Omental fat pad (tissue), 4 donors: ENCODE data around the gene LRRC56. TPM values are rescaled to one million over a fixed set of nuclear protein-coding genes. Genes with fewer than 3 reads are reported as not detected.

Experiments
- ATAC-seq: fragments of 150-250 bp; one replicate; pipeline ENCODE4 v1.9.1; 2016; ENCODE audit warnings: mild to moderate bottlenecking, moderate library complexity; ENCODE audit not compliant: low FRiP score
- DNase-seq: peaks from one replicate; pipeline ENCODE4 v3.0.0-alpha.2; 2019; ENCODE audit warnings: low spot score
- CTCF ChIP-seq, 3 donors: fragments of 450-650 bp; IDR thresholded peaks; one replicate each; pipeline ENCODE4 v1.5.1; 2016 to 2017; ENCODE audit warnings: antibody characterized with exemption in 3 of 3, mild to moderate bottlenecking in 3 of 3, moderate library complexity in 2 of 3
- total RNA-seq, 4 donors: library from RNA; depleted of rRNA; stranded (reverse); fragments of >200 nt; gene quantifications; one replicate each; pipeline ENCODE4 v1.1.0, GENCODE V29; 2016

The LRRC56 gene
- total RNA-seq, 4 donors from 2014 or later: 0.24 to 0.38 (median 0.32) TPM; not detected in 1

- ATAC-seq (no peak), DNase-seq (no peak)
- no peak for TF ChIP-seq CTCF (IDR thresholded peaks at IDR 0.05)
Measured at GRCh38 chr11:590997-591396, 53.7 kb downstream of the LRRC56 start.

DNA sequence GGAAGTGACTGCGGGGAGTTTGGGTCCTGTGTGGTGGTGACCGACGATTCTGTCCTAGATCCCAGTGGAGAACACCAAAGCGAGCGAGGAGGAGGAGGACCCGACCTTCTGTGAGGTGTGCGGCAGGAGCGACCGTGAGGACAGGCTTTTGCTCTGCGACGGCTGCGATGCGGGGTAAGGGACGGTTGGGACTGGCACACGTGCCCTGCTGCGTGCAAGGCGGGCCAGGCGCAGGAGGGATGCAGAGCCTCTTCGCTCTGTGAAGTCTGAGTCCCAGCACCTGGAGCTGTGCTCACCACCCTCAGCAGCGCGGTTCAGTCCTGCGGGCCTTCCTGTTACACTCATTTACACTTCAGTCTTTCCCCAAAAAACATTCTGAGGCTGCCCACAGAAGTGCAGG lies 55.2 kb downstream of the LRRC56 start:
- no peak for DNase-seq
- ATAC-seq: no peak
- TF ChIP-seq CTCF (IDR thresholded peaks at IDR 0.05): no peak

DNA sequence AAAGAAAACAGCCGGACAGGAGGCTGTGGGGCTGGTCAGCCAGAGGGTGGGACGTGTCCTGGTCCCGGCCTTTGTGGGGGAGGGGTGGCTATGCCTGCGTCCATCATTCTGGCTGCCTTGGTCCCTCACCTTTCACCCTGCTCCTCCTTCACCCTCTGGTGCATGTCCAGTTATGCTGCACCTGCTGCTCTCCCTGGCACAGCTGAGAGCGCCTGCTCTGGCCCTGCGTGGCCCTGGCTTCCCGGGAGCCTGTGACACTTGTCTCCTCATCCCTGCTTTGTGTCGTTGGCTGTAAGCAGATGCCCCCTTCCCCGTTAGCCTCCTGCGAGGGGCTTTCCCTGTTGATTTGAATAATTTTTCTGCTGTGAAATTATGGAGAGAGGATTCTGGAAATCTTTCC lies 55.6 kb downstream of the LRRC56 start:
- ATAC-seq (no peak), DNase-seq (no peak)
- TF ChIP-seq CTCF (IDR thresholded peaks at IDR 0.05): no peak

- TF ChIP-seq CTCF (IDR thresholded peaks at IDR 0.05): no peak
- no peak for ATAC-seq
Measured at GRCh38 chr11:593347-593746, 56.0 kb downstream of the LRRC56 start.

DNA sequence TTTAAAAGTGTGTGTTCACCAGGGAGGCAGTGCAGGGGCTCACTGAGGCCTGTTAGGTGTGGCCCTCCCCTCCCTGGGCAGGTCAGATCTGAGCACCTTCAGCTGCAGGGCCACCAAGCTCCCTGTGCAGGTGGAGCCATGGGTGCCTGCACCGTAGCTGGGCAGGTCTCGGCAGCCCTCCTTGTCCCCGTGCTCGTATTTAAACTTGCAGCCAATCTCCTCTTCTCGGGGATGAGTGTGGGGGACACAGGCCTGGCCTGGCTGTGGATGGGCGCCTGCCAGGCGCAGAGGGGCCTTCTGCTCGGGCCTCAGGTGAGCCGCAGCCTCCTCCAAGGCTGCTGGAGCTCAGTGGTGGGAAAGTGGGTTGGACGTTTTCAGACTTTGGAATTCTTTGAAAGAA lies 58.1 kb downstream of the LRRC56 start:
- no peak for DNase-seq
- TF ChIP-seq CTCF (IDR thresholded peaks at IDR 0.05): no peak
- ATAC-seq: no peak

More at GRCh38 chr11:593347-593746, 56.0 kb downstream of the LRRC56 start:
- DNase-seq: no peak

DNA sequence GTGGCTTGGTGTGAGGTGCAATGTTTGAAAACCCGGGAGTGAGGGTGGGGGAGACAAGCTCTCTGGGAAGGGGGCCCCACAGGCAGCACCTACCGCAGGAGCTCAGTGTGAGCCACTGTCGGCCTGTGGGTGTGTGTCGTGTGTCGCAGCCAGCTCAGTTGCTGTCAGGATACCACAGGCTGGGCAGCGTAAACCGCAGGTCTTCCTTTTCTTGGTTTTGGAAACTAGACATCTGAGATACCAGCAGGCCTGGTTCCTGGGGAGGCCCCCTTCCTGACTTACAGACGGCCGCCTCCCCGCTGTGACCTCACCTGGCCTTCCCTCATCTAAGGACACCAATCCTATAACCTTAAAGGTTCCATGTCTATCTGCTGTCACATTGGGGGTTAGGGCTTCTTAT lies 59.0 kb downstream of the LRRC56 start:
- no peak for DNase-seq
- no peak for ATAC-seq
- TF ChIP-seq CTCF (IDR thresholded peaks at IDR 0.05): no peak

- DNase-seq (no peak), ATAC-seq (no peak)
- TF ChIP-seq CTCF (IDR thresholded peaks at IDR 0.05): no peak
Measured at GRCh38 chr11:597166-597725, 59.9 kb downstream of the LRRC56 start.
